K562 (cell line): ENCODE data around the gene PTK6. TPM values are rescaled to one million over a fixed set of nuclear protein-coding genes. Genes with fewer than 3 reads are reported as not detected.

Source experiments
- ATF1 ChIP-seq, 2 experiments: fragments of 450-650 bp in 1 of 2; IDR thresholded peaks; 2 replicates each; pipeline ENCODE4 v1.6.1; 2016; ENCODE audit warnings: missing compliant biosample characterization in 1 of 2, missing genetic modification characterization in 1 of 2
- ELK1 ChIP-seq: sonication (generic); formaldehyde crosslinking; IDR thresholded peaks from 2 replicates; pipeline ENCODE4 v1.8.1; 2022; ENCODE audit warnings: missing genetic modification reagents
- MAFK ChIP-seq: IDR thresholded peaks from 2 replicates; pipeline ENCODE4 v1.6.1; 2011; ENCODE audit warnings: low read length, improper control_type of control experiment
- MAZ ChIP-seq, 2 experiments: fragments of 450-650 bp in 1 of 2; sonication (generic) in 1 of 2; formaldehyde crosslinking; IDR thresholded peaks in 1 of 2; conservative IDR thresholded peaks in 1 of 2; 2 replicates each; pipeline versions ENCODE4 v1.4.0 to v1.5.0; 2020; ENCODE audit warnings: mild to moderate bottlenecking in 1 of 2, missing genetic modification reagents in 1 of 2
- MLX ChIP-seq, 2 experiments: fragments of 450-650 bp in 1 of 2; sonication (generic) in 1 of 2; formaldehyde crosslinking; conservative IDR thresholded peaks; 2 replicates each; pipeline versions ENCODE4 v1.4.0 to v1.8.1; 2020 to 2022; ENCODE audit warnings: mild to moderate bottlenecking in 1 of 2, missing genetic modification reagents in 1 of 2
- MNT ChIP-seq, 2 experiments: fragments of 450-650 bp; conservative IDR thresholded peaks; 2 replicates each; pipeline ENCODE4 v1.6.1; 2017; ENCODE audit warnings: mild to moderate bottlenecking in 2 of 2, moderate library complexity in 2 of 2
- TARDBP ChIP-seq: fragments of 450-650 bp; IDR thresholded peaks from 2 replicates; pipeline ENCODE4 v1.6.1; 2016
- TOE1 ChIP-seq, 2 experiments: fragments of 450-650 bp in 1 of 2; sonication (generic) in 1 of 2; formaldehyde crosslinking in 1 of 2; IDR thresholded peaks; 2 replicates each; pipeline versions ENCODE4 v1.7.1 to v1.8.0; 2016 to 2022; ENCODE audit warnings: borderline replicate concordance in 2 of 2, mild to moderate bottlenecking in 2 of 2, antibody characterized with exemption in 1 of 2, inconsistent platforms in 1 of 2, low read depth in 1 of 2, missing genetic modification reagents in 1 of 2, moderate library complexity in 1 of 2
- YY1 ChIP-seq, 3 experiments: IDR thresholded peaks; 2 replicates each; pipeline ENCODE4 v1.6.1; 2011; ENCODE audit warnings: low read length in 2 of 3, mild to moderate bottlenecking in 2 of 3, moderate library complexity in 2 of 3, borderline replicate concordance in 1 of 3, control low read depth in 1 of 3, low read depth in 1 of 3; ENCODE audit not compliant: insufficient read depth in 3 of 3, insufficient replicate concordance in 2 of 3, control insufficient read depth in 1 of 3, insufficient read length in 1 of 3; ENCODE audit errors: extremely low read depth in 1 of 3
- ZNF12 ChIP-seq: sonication (generic); formaldehyde crosslinking; IDR thresholded peaks from 2 replicates; pipeline ENCODE4 v1.4.0; 2020; ENCODE audit warnings: mild to moderate bottlenecking, missing genetic modification reagents
- ZNF639 ChIP-seq, 2 experiments: fragments of 200-800 bp in 1 of 2; sonication (Bioruptor generic) in 1 of 2; sonication (generic) in 1 of 2; formaldehyde crosslinking in 1 of 2; IDR thresholded peaks in 1 of 2; conservative IDR thresholded peaks in 1 of 2; 2 replicates each; pipeline versions ENCODE4 v1.5.0 to v1.6.1; 2016 to 2020; ENCODE audit warnings: missing compliant biosample characterization in 1 of 2, missing genetic modification characterization in 1 of 2, missing genetic modification reagents in 1 of 2
- polyA plus RNA-seq, 8 experiments: library from polyadenylated mRNA; depleted of rRNA in 4 of 8; stranded (reverse) in 5 of 8; unstranded in 3 of 8; fragments of >200 nt; fragmentation: Nextera tagmentation in 2 of 8; fragmentation: Illumina TruSeq in 1 of 8; extraction: Ambion mirVana in 2 of 8; extraction: Trizol in 1 of 8; gene quantifications; 2 replicates each; pipeline versions ENCODE4 v1.2.1 to v1.2.3, GENCODE V29; 2011 to 2014; ENCODE audit warnings: inconsistent platforms in 1 of 8, missing spikeins in 1 of 8
- total RNA-seq, 7 experiments: library from RNA; depleted of rRNA in 6 of 7; stranded (reverse); fragments of >200 nt in 6 of 7; fragmentation: Illumina TruSeq in 2 of 7; extraction: Trizol in 2 of 7; gene quantifications; 2 replicates each; pipeline versions ENCODE4 v1.2.1 to v1.2.3, GENCODE V29; 2011 to 2021; ENCODE audit warnings: low replicate concordance in 1 of 7

Gene PTK6
- total and polyA plus RNA-seq, 9 of the 15 experiments (the other 6 are each of a cell fraction or from before 2014, with no cell fraction given) = 0.07 TPM; not detected in 8

GRCh38 chr20:63495741-63496595 is 41.2 kb downstream of the PTK6 start (continued):
- TF ChIP-seq MLX (CRISPR knock-in tag; conservative IDR thresholded peaks at IDR 0.05) (no peak), MNT (conservative IDR thresholded peaks at IDR 0.05) (0 out of 4 replicates have a peak, but pooled peaks of 1 of the 2 experiments have one; percentile 18), TARDBP (no peak), ELK1 (no peak), TOE1 (IDR thresholded peaks at IDR 0.05; ENCODE audit: borderline replicate concordance) (no peak), TOE1 (CRISPR knock-in tag; IDR thresholded peaks at IDR 0.05; ENCODE audit: borderline replicate concordance, low read depth) (no peak), MAFK (no peak), ATF1 (CRISPR knock-in tag; IDR thresholded peaks at IDR 0.05) (no peak), ATF1 (tag; IDR thresholded peaks at IDR 0.05) (peak; percentile 34; the same call in 1 of the 2 replicates), MAZ (CRISPR knock-in tag; conservative IDR thresholded peaks at IDR 0.05 in 1 of 2, IDR thresholded peaks at IDR 0.05 in 1 of 2) (peak; percentile 33 to 84; a peak in 3 of 4 replicates), ZNF639 (CRISPR knock-in tag; conservative IDR thresholded peaks at IDR 0.05 in 1 of 2, IDR thresholded peaks at IDR 0.05 in 1 of 2) (no peak), YY1 (IDR thresholded peaks at IDR 0.05; ENCODE audit: borderline replicate concordance in 1 of 3, control insufficient read depth in 1 of 3, extremely low read depth in 1 of 3, insufficient read depth in 3 of 3, insufficient read length in 1 of 3, insufficient replicate concordance in 2 of 3, low read depth in 1 of 3, low read length in 2 of 3) (peak in 1 of 3 experiments; percentile 29), ZNF12 (CRISPR knock-in tag) (no peak)
